Esophagus squamous epithelium (tissue), 5 donors: Measurements from ENCODE around the gene ERCC6L2. TPM values are rescaled to one million over a fixed set of nuclear protein-coding genes. Genes with fewer than 3 reads are reported as not detected.

Experiments
- DNase-seq: peaks from one replicate; lab custom pipeline; 2025; lab: John Stamatoyannopoulos, UW
- H3K27ac ChIP-seq, 4 donors: fragments of 200-600 bp; sonication (generic); one replicate each; pipeline ENCODE4 v1.5.1; 2016 to 2019; ENCODE audit warnings: mild to moderate bottlenecking in 1 of 4
- H3K27me3 ChIP-seq, 4 donors: fragments of 200-600 bp; sonication (generic); 1 replicate in 3 of 4; 2 replicates in 1 of 4; pipeline versions ENCODE4 v1.5.1 to v1.6.0; 2017 to 2021; ENCODE audit warnings: antibody characterized with exemption in 1 of 4
- H3K36me3 ChIP-seq, 3 donors: fragments of 200-600 bp; sonication (generic); one replicate each; pipeline ENCODE4 v1.5.1; 2016 to 2019
- H3K4me1 ChIP-seq, 3 donors: fragments of 200-600 bp; sonication (generic); one replicate each; pipeline ENCODE4 v1.5.1; 2017 to 2019
- H3K4me3 ChIP-seq, 4 donors: fragments of 200-600 bp; sonication (generic); 1 replicate in 3 of 4; 2 replicates in 1 of 4; pipeline ENCODE4 v1.5.1; 2016 to 2019; ENCODE audit warnings: mild to moderate bottlenecking in 2 of 4, moderate library complexity in 1 of 4
- H3K9me3 ChIP-seq, 3 donors: fragments of 200-600 bp; sonication (generic); one replicate each; pipeline ENCODE4 v1.5.1; 2016 to 2019
- POLR2A ChIP-seq, 4 donors: fragments of 450-650 bp; IDR thresholded peaks; one replicate each; pipeline ENCODE4 v1.6.1; 2017; ENCODE audit warnings: antibody characterized with exemption in 4 of 4, mild to moderate bottlenecking in 4 of 4, moderate library complexity in 3 of 4
- WGBS, 2 donors: methylation state at CpG; one replicate each; pipeline ENCODE4 v1.1.5; 2018; 5-methylcytosine and 5-hydroxymethylcytosine counted together
- intact Hi-C: fragments of 100-400 bp; cut with DNase I; formaldehyde crosslinking; loops from one replicate; pipeline ENCODE4 v1.15.0; 2022
- total RNA-seq, 4 donors: library from RNA; depleted of rRNA; stranded (reverse); fragments of >200 nt; gene quantifications; one replicate each; pipeline ENCODE4 v1.1.0, GENCODE V29; 2016
- TF ChIP-seq, protein P1 (sequence below), 6 experiments: fragments of 450-650 bp in 4 of 6; fragments of 200-600 bp in 2 of 6; sonication (generic) in 2 of 6; IDR thresholded peaks; one replicate each; pipeline ENCODE4 v1.5.1; 2016 to 2019; ENCODE audit warnings: antibody characterized with exemption in 6 of 6, mild to moderate bottlenecking in 4 of 6, moderate library complexity in 4 of 6
- donor health status: DM: yes; HTN: yes; CAD: no.

ERCC6L2 gene
- total RNA-seq, 4 donors from 2014 or later, result 32.7 to 70.8 (median 34.0) TPM

DNA sequence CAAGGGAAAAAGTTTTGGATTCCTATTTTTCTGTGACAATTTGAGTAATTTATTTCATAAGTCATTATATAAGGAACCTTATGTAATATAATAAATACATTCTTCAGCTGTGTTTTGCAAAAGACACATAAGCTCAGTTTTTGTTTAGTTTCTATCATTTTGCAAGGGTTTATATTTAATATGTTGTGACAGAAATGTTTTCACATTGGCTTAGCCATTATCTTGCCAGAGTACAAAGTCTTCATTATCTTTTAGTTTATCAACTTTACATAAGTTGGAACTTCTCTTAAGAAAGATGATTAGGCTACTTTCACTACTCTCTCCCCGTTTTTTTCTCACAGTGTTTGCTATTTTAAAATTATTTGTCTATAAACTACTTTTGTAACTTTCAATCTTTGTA is 54.8 kb downstream of the ERCC6L2 start:
- Histone ChIP-seq H3K4me3 (no peak overlapping the region), H3K36me3 (peaks cover 0 to 84% (median 0%) of the 10 kb centered on the region in 3 donors), H3K27me3 (no peaks in the 10 kb centered on the region), H3K27ac (no peak overlapping the region), H3K4me1 (no peaks in the 10 kb centered on the region), H3K9me3 (no peaks in the 10 kb centered on the region)
- no peak for DNase-seq
- 57 to 86% methylated on average over 1 of the region's 1 CpG for WGBS, 2 donors
- no peak for TF ChIP-seq POLR2A (IDR thresholded peaks at IDR 0.05)
- TF ChIP-seq, protein P1, sequence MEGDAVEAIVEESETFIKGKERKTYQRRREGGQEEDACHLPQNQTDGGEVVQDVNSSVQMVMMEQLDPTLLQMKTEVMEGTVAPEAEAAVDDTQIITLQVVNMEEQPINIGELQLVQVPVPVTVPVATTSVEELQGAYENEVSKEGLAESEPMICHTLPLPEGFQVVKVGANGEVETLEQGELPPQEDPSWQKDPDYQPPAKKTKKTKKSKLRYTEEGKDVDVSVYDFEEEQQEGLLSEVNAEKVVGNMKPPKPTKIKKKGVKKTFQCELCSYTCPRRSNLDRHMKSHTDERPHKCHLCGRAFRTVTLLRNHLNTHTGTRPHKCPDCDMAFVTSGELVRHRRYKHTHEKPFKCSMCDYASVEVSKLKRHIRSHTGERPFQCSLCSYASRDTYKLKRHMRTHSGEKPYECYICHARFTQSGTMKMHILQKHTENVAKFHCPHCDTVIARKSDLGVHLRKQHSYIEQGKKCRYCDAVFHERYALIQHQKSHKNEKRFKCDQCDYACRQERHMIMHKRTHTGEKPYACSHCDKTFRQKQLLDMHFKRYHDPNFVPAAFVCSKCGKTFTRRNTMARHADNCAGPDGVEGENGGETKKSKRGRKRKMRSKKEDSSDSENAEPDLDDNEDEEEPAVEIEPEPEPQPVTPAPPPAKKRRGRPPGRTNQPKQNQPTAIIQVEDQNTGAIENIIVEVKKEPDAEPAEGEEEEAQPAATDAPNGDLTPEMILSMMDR (IDR thresholded peaks at IDR 0.05), result no peak
- intact Hi-C loops, result no loop called here

DNA sequence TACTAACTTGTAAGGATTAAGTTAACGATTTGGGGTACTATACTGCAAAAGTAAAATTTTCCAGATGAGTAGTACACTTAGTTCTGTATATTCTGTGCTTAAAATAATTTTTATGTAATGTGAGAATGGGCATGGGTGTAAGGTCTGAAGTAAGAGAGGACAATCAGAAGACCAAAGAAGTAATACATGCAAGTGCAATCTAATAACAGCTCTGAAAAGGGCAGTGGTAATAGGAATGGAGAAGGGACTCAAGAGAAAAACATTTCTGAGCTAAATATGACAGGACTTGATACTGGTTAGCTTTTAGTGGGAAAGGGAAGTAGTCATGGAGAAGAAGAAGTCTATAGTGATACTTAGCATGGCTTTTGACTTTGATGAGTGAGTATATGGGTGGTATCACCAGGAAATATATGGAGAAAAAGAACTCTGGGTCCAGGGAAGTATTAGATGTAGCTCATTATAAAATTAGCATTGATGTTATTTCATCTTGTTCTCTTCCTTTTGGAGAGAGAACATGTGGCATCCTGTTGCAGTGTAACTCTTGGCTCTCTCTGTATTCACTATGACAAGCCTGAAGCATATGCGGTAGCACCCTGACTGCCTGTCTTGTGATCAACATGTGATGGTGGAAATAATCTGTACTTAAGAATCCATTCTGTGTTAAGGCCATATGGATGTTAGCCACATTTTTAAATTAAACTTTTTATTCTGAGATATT is 60.5 kb downstream of the ERCC6L2 start:
- Histone ChIP-seq H3K9me3 (no peaks in the 10 kb centered on the region), H3K4me3 (no peak overlapping the region), H3K27ac (no peak overlapping the region), H3K27me3 (no peaks in the 10 kb centered on the region), H3K4me1 (no peaks in the 10 kb centered on the region), H3K36me3 (peaks cover 0 to 91% (median 0%) of the 10 kb centered on the region in 3 donors)
- WGBS, 2 donors, result 90 to 98% methylated on average over 2 of the region's 2 CpGs
- no peak for DNase-seq
- intact Hi-C loops, result no loop called here
- no peak for TF ChIP-seq POLR2A (IDR thresholded peaks at IDR 0.05)
- TF ChIP-seq, protein P1 (IDR thresholded peaks at IDR 0.05), result no peak

DNA sequence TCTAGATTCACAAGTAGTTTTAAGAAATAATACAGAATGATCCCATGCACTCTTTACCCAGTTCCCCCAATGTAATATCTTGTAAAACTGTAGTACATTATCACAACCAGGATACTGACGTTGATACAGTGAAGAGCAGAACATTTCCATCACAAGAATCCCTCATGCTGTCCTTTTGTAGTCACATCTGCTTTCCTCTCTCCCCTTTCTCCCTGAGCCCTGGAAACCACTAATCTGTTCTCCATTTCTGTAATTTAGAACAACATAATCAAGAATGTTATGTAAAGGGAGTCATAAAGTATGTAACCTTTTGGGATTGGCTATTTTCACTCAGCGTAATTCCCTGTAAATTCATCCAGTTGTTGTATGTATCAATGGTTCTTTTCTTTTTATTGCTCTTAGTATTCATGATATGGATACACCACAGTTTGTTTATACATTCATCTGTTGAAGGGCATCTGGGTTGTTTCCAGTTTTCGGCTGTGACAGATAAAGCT is 61.1 kb downstream of the ERCC6L2 start:
- no peak overlapping the region for H3K4me3 ChIP-seq
- no peaks in the 10 kb centered on the region for H3K4me1 ChIP-seq
- no peaks in the 10 kb centered on the region for H3K9me3 ChIP-seq
- intact Hi-C loops, result no loop called here
- 59 to 75% methylated on average over 3 of the region's 3 CpGs for WGBS, 2 donors
- no peak overlapping the region for H3K27ac ChIP-seq
- peaks cover 0 to 91% (median 4%) of the 10 kb centered on the region in 3 donors for H3K36me3 ChIP-seq
- TF ChIP-seq, protein P1 (IDR thresholded peaks at IDR 0.05), result no peak
- no peak for TF ChIP-seq POLR2A (IDR thresholded peaks at IDR 0.05)
- H3K27me3 ChIP-seq, result no peaks in the 10 kb centered on the region
- DNase-seq, result no peak

DNA sequence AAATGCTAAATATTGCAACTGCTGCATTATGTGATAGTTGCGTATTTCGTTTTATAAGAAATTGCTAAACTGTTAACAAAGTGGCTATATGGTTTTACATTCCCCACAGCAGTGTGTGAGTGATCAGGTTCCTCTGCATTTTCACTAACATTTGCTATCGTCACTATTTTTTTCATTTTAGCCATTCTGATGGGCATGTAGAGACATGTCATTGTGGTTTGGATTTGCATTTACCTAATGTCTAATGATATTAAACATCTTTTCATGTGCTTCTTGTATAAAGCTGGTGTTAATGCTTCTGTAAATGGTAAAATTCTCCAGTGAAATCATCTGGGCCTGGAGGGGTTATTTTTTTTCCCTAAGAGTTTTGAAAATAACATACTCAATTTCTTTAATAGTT is 61.6 kb downstream of the ERCC6L2 start:
- 76 to 86% methylated on average over 3 of the region's 3 CpGs for WGBS, 2 donors
- Histone ChIP-seq H3K9me3 (no peaks in the 10 kb centered on the region), H3K4me3 (no peak overlapping the region), H3K27ac (no peak overlapping the region), H3K27me3 (no peaks in the 10 kb centered on the region), H3K4me1 (no peaks in the 10 kb centered on the region), H3K36me3 (peaks cover 0 to 91% (median 8%) of the 10 kb centered on the region in 3 donors)
- intact Hi-C loops, result no loop called here
- DNase-seq, result no peak
- TF ChIP-seq, protein P1 (IDR thresholded peaks at IDR 0.05), result no peak
- TF ChIP-seq POLR2A (IDR thresholded peaks at IDR 0.05), result no peak

DNA sequence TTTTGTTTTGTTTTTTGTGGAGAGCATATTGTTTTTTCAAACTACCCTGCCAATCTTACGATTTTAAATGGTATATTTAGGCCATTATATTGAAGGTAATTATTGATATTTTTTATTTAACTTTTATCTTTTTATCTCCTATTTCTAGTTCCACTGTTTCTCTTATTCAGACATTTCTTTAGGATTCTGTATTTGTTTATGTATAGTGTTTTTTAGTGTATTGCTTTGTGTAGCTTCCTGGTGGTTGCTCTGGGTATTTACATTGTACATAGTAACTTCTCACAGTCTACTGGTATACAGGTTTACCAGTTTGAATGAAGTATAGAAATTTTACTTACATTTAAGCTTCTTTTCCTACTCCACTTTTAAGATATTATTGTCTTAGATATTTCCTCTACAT is 63.2 kb downstream of the ERCC6L2 start:
- intact Hi-C loops, result no loop called here
- Histone ChIP-seq H3K27ac (no peak overlapping the region), H3K4me3 (no peak overlapping the region), H3K4me1 (no peaks in the 10 kb centered on the region), H3K36me3 (peaks cover 0 to 91% (median 8%) of the 10 kb centered on the region in 3 donors), H3K27me3 (no peaks in the 10 kb centered on the region), H3K9me3 (peaks cover 0 to 4% (median 0%) of the 10 kb centered on the region in 3 donors)
- no peak for DNase-seq
- WGBS, 2 donors, result 96 to 100% methylated on average over 1 of the region's 1 CpG
- no peak for TF ChIP-seq POLR2A (IDR thresholded peaks at IDR 0.05)
- TF ChIP-seq, protein P1 (IDR thresholded peaks at IDR 0.05), result peak in 2 of 6 experiments; percentile 22 to 44
